Erythroblast (primary cell): ENCODE data around the gene LNX2.

Source experiments
- DNase-seq, 2 experiments: peaks; one replicate each; lab custom pipeline; 2025; lab: John Stamatoyannopoulos, UW
- GATA1 ChIP-seq: IDR thresholded peaks from 2 replicates; pipeline ENCODE4 v1.6.1; 2011; ENCODE audit warnings: low read depth, mild to moderate bottlenecking, control low read depth, low read length, moderate library complexity
- POLR2A ChIP-seq: IDR thresholded peaks from 2 replicates; pipeline ENCODE4 v1.6.1; 2011; ENCODE audit warnings: mild to moderate bottlenecking, low read length

LNX2 gene

GRCh38 chr13:27607125-27607524, 13.2 kb downstream of the LNX2 start:
- peak; percentile 36 to 72 for DNase-seq
- TF ChIP-seq GATA1 (no peak), POLR2A (no peak)

GRCh38 chr13:27605610-27606200, 14.6 kb downstream of the LNX2 start:
- TF ChIP-seq GATA1: no peak
- TF ChIP-seq POLR2A: peak; percentile 29
- peak; percentile 61 to 71 for DNase-seq

GRCh38 chr13:27605099-27605498, 15.2 kb downstream of the LNX2 start:
- DNase-seq: peak; percentile 60 to 65
- TF ChIP-seq GATA1 (no peak), POLR2A (no peak)

GRCh38 chr13:27601803-27602202, 18.5 kb downstream of the LNX2 start:
- DNase-seq: no peak
- TF ChIP-seq POLR2A (no peak), GATA1 (no peak)

GRCh38 chr13:27601208-27601607, 19.1 kb downstream of the LNX2 start:
- DNase-seq: peak in 1 of 2 experiments; percentile 48
- TF ChIP-seq POLR2A: no peak
- TF ChIP-seq GATA1: no peak

- TF ChIP-seq POLR2A (no peak), GATA1 (no peak)
- DNase-seq: peak; percentile 65 to 86
Observed at GRCh38 chr13:27600711-27601110, 19.6 kb downstream of the LNX2 start.

GRCh38 chr13:27599845-27600553, 20.3 kb downstream of the LNX2 start:
- DNase-seq: peak; percentile 88 to 94

GRCh38 chr13:27599096-27599495, 21.2 kb downstream of the LNX2 start:
- no peak for TF ChIP-seq GATA1
- no peak for TF ChIP-seq POLR2A
- DNase-seq: no peak

More at GRCh38 chr13:27599845-27600553, 20.3 kb downstream of the LNX2 start:
- TF ChIP-seq POLR2A (peak; percentile 59), GATA1 (peak; percentile 64)

- DNase-seq: peak; percentile 62 to 80
Observed at GRCh38 chr13:27595055-27595811, 25.1 kb downstream of the LNX2 start.

GRCh38 chr13:27593267-27593666, 27.1 kb downstream of the LNX2 start:
- TF ChIP-seq POLR2A (no peak), GATA1 (no peak)
- no peak for DNase-seq

More at GRCh38 chr13:27595055-27595811, 25.1 kb downstream of the LNX2 start:
- TF ChIP-seq POLR2A (no peak), GATA1 (no peak)

- no peak for DNase-seq
- TF ChIP-seq GATA1 (no peak), POLR2A (no peak)
Observed at GRCh38 chr13:27592865-27593264, 27.5 kb downstream of the LNX2 start.

- no peak for DNase-seq
Observed at GRCh38 chr13:27588405-27588804, 31.9 kb downstream of the LNX2 start.

GRCh38 chr13:27587095-27587746, 33.1 kb downstream of the LNX2 start:
- DNase-seq: no peak
- TF ChIP-seq GATA1 (no peak), POLR2A (no peak)

More at GRCh38 chr13:27588405-27588804, 31.9 kb downstream of the LNX2 start:
- TF ChIP-seq GATA1 (no peak), POLR2A (no peak)

GRCh38 chr13:27583645-27584044, 36.7 kb downstream of the LNX2 start:
- DNase-seq: no peak
- TF ChIP-seq GATA1 (no peak), POLR2A (no peak)
